Glutamatergic neuron (in vitro differentiated cells): ENCODE measurements around the gene MZT2A. TPM values are rescaled to one million over a fixed set of nuclear protein-coding genes. Genes with fewer than 3 reads are reported as not detected.
"Not testable (repeated sequence)": the region's sequence is repeated elsewhere in the genome, so short reads cannot be mapped to it uniquely, and the experiment has no call there.

Experiments used
- DNase-seq: peaks from one replicate; pipeline ENCODE4 v3.0.0; 2022
- H3K27ac Mint-ChIP-seq: one replicate; pipeline ENCODE4 v1.8.0; 2020; ENCODE audit warnings: mild to moderate bottlenecking, mixed read lengths, inconsistent platforms; ENCODE audit not compliant: unreplicated experiment
- H3K27me3 Mint-ChIP-seq: one replicate; pipeline ENCODE4 v1.8.0; 2020; ENCODE audit warnings: mild to moderate bottlenecking, moderate library complexity, mixed read lengths, inconsistent platforms; ENCODE audit not compliant: unreplicated experiment
- H3K36me3 Mint-ChIP-seq: one replicate; pipeline ENCODE4 v1.8.0; 2020; ENCODE audit warnings: mild to moderate bottlenecking, mixed read lengths, inconsistent platforms; ENCODE audit not compliant: unreplicated experiment
- H3K4me1 Mint-ChIP-seq: one replicate; pipeline ENCODE4 v1.8.0; 2020; ENCODE audit warnings: mild to moderate bottlenecking, low read depth, mixed read lengths, inconsistent platforms; ENCODE audit not compliant: unreplicated experiment
- H3K4me3 Mint-ChIP-seq: one replicate; pipeline ENCODE4 v1.8.0; 2020; ENCODE audit warnings: mild to moderate bottlenecking, mixed read lengths, inconsistent platforms; ENCODE audit not compliant: unreplicated experiment
- H3K9me3 Mint-ChIP-seq: one replicate; pipeline ENCODE4 v1.8.0; 2020; ENCODE audit warnings: mild to moderate bottlenecking, moderate library complexity, mixed read lengths, inconsistent platforms; ENCODE audit not compliant: unreplicated experiment
- total RNA-seq: library from RNA; stranded (reverse); fragmentation: NEBNext Ultra II Directional; extraction: Animal tissue kit (Norgen Biotek cat#: 25700); gene quantifications from one replicate; pipeline ENCODE4 v1.2.1, GENCODE V29; 2021; ENCODE audit not compliant: unreplicated experiment
- TF ChIP-seq, protein P1 (sequence below): fragments of 200-600 bp; sonication (generic); IDR thresholded peaks from one replicate; pipeline ENCODE4 v1.5.0; 2021; ENCODE audit not compliant: partially characterized antibody, unreplicated experiment

Gene MZT2A
- total RNA-seq, 1 donor from 2014 or later = 100 TPM

DNA sequence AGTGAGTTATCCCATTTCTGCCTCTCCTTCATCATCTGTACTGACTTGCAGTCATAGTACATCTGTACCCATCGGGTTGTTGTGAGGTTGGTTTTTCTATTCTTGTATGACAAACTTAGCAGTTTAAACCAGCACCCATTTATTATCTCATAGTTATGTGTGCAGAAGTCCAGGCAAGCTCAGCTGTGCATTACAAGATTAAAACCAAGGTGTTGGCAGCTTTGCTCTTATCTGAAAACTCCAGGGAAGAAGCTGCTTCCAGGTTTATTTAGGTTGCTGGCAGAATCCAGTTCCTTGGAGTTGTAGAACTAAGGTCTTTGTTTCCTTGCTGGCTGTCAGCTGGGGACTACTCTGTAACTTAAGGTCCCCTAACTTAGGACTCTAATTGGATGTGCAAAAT, 3.3 kb upstream of the MZT2A start:
- not testable (repeated sequence) for DNase-seq

GRCh38 chr2:131493199-131493968, 1.2 kb upstream of the MZT2A start:
- peak overlapping the region; percentile 98 for H3K4me3 Mint-ChIP-seq
- H3K27me3 Mint-ChIP-seq = peaks cover 10% of the 10 kb centered on the region
- peak overlapping the region; percentile 97 for H3K27ac Mint-ChIP-seq
- H3K36me3 Mint-ChIP-seq = no peaks in the 10 kb centered on the region
- DNase-seq = no peak
- TF ChIP-seq, protein P1, sequence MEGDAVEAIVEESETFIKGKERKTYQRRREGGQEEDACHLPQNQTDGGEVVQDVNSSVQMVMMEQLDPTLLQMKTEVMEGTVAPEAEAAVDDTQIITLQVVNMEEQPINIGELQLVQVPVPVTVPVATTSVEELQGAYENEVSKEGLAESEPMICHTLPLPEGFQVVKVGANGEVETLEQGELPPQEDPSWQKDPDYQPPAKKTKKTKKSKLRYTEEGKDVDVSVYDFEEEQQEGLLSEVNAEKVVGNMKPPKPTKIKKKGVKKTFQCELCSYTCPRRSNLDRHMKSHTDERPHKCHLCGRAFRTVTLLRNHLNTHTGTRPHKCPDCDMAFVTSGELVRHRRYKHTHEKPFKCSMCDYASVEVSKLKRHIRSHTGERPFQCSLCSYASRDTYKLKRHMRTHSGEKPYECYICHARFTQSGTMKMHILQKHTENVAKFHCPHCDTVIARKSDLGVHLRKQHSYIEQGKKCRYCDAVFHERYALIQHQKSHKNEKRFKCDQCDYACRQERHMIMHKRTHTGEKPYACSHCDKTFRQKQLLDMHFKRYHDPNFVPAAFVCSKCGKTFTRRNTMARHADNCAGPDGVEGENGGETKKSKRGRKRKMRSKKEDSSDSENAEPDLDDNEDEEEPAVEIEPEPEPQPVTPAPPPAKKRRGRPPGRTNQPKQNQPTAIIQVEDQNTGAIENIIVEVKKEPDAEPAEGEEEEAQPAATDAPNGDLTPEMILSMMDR = no peak
- H3K4me1 Mint-ChIP-seq = peaks cover 10% of the 10 kb centered on the region
- peaks cover 9% of the 10 kb centered on the region for H3K9me3 Mint-ChIP-seq

More for the DNA sequence above, 3.3 kb upstream of the MZT2A start:
- H3K36me3 Mint-ChIP-seq, H3K27me3 Mint-ChIP-seq, H3K9me3 Mint-ChIP-seq, H3K27ac Mint-ChIP-seq, H3K4me1 Mint-ChIP-seq, H3K4me3 Mint-ChIP-seq: not testable (repeated sequence)

GRCh38 chr2:131492418-131493198, 411 bp upstream of the MZT2A start:
- peaks cover 16% of the 10 kb centered on the region for H3K4me1 Mint-ChIP-seq
- H3K27me3 Mint-ChIP-seq = peaks cover 10% of the 10 kb centered on the region
- H3K36me3 Mint-ChIP-seq = no peaks in the 10 kb centered on the region
- TF ChIP-seq, protein P1 = peak; percentile 89
- H3K27ac Mint-ChIP-seq = peak overlapping the region; percentile 75
- DNase-seq = peak; percentile 94
- H3K4me3 Mint-ChIP-seq = peak overlapping the region; percentile 98
- peaks cover 9% of the 10 kb centered on the region for H3K9me3 Mint-ChIP-seq

GRCh38 chr2:131491469-131491836, 744 bp downstream of the MZT2A start:
- not testable (repeated sequence) for DNase-seq

GRCh38 chr2:131490616-131491468, 1.4 kb downstream of the MZT2A start:
- peaks cover 18% of the 10 kb centered on the region for H3K4me1 Mint-ChIP-seq
- peak overlapping the region; percentile 90 for H3K27ac Mint-ChIP-seq
- peak overlapping the region; percentile 86 for H3K4me3 Mint-ChIP-seq
- not testable (repeated sequence) for H3K9me3 Mint-ChIP-seq, H3K36me3 Mint-ChIP-seq
- DNase-seq = peak; percentile 41
- peaks cover 10% of the 10 kb centered on the region for H3K27me3 Mint-ChIP-seq

More at GRCh38 chr2:131491469-131491836, 744 bp downstream of the MZT2A start:
- peaks cover 10% of the 10 kb centered on the region for H3K27me3 Mint-ChIP-seq
- not testable (repeated sequence) for H3K9me3 Mint-ChIP-seq, H3K36me3 Mint-ChIP-seq
- peak overlapping the region; percentile 90 for H3K27ac Mint-ChIP-seq
- H3K4me1 Mint-ChIP-seq = peaks cover 16% of the 10 kb centered on the region
- peak overlapping the region; percentile 86 for H3K4me3 Mint-ChIP-seq
